H1 (cell line): ENCODE data around the gene SIRT3. TPM values are rescaled to one million over a fixed set of nuclear protein-coding genes. Genes with fewer than 3 reads are reported as not detected.

ENCODE experiments used
- CTCF ChIA-PET: fragments of 300-600 bp; sonication (Branson Sonifier 250); formaldehyde crosslinking; loops from one replicate; lab custom pipeline; 2021; ENCODE audit not compliant: partially characterized antibody; lab: Charles Lee
- POLR2A ChIA-PET: fragments of 300-600 bp; sonication (Branson Sonifier 250); formaldehyde crosslinking; loops from one replicate; lab custom pipeline; 2021; ENCODE audit warnings: inconsistent platforms; ENCODE audit not compliant: partially characterized antibody; lab: Charles Lee
- DNase-seq, 2 experiments: peaks; one replicate each; pipeline versions ENCODE4 v3.0.0 to v3.0.0-alpha.2; 2010 to 2022; ENCODE audit warnings: low spot score in 2 of 2, low read depth in 1 of 2, mixed read lengths in 1 of 2
- FAIRE-seq: peaks from 2 replicates; lab custom pipeline; 2011; peaks lifted over from hg19 to GRCh38; lab: Jason Lieb, UNC
- H2AFZ ChIP-seq: 2 replicates; pipeline ENCODE4 v1.8.1; 2012; ENCODE audit warnings: low read length, inconsistent platforms
- H2AK5ac ChIP-seq: 2 replicates; pipeline ENCODE4 v1.6.1; 2013; ENCODE audit warnings: low read depth, low read length
- H2BK120ac ChIP-seq: replicated peaks from 2 replicates; pipeline ENCODE3; 2013; ENCODE audit warnings: low read depth, low read length, inconsistent platforms
- H2BK12ac ChIP-seq: 2 replicates; pipeline ENCODE4 v1.6.1; 2013; ENCODE audit warnings: low read depth, low read length
- H2BK15ac ChIP-seq: 2 replicates; pipeline ENCODE4 v1.6.1; 2013; ENCODE audit warnings: low read length
- H2BK20ac ChIP-seq: 2 replicates; pipeline ENCODE4 v1.6.1; 2013; ENCODE audit warnings: low read length
- H2BK5ac ChIP-seq: 2 replicates; pipeline ENCODE4 v1.6.1; 2013; ENCODE audit warnings: low read depth, low read length
- H3K14ac ChIP-seq: 2 replicates; pipeline ENCODE4 v1.6.1; 2013; ENCODE audit warnings: inconsistent platforms; ENCODE audit not compliant: insufficient read length
- H3K18ac ChIP-seq: 2 replicates; pipeline ENCODE4 v1.6.1; 2013; ENCODE audit warnings: low read length; ENCODE audit errors: extremely low read depth
- H3K23ac ChIP-seq: 2 replicates; pipeline ENCODE4 v1.6.1; 2013; ENCODE audit warnings: inconsistent platforms; ENCODE audit not compliant: insufficient read length
- H3K23me2 ChIP-seq: 2 replicates; pipeline ENCODE4 v1.6.1; 2013; ENCODE audit warnings: low read depth, low read length
- H3K27ac ChIP-seq: 2 replicates; pipeline ENCODE4 v1.6.1; 2011; ENCODE audit warnings: low read depth, low read length, inconsistent platforms
- H3K27me3 ChIP-seq, 4 experiments: replicated peaks in 1 of 4; 1 replicate in 1 of 4; 2 replicates in 3 of 4; pipeline versions ENCODE4 v1.6.1 to v1.8.1; 2011 to 2013; ENCODE audit warnings: low read length in 3 of 4, mild to moderate bottlenecking in 3 of 4, inconsistent platforms in 2 of 4, mixed read lengths in 2 of 4, moderate library complexity in 1 of 4; ENCODE audit not compliant: control insufficient read depth in 3 of 4, insufficient read depth in 3 of 4; ENCODE audit errors: extremely low read depth in 1 of 4
- H3K36me3 ChIP-seq, 4 experiments: 2 replicates each; pipeline versions ENCODE4 v1.6.1 to v1.8.1; 2011 to 2013; ENCODE audit warnings: mild to moderate bottlenecking in 4 of 4, low read length in 3 of 4, moderate library complexity in 2 of 4, control low read depth in 1 of 4, inconsistent platforms in 1 of 4; ENCODE audit not compliant: insufficient read depth in 4 of 4, control insufficient read depth in 2 of 4
- H3K4ac ChIP-seq: replicated peaks from 2 replicates; pipeline ENCODE3; 2013; ENCODE audit warnings: low read length, low read depth, mixed read lengths, inconsistent platforms; ENCODE audit not compliant: insufficient read length
- H3K4me1 ChIP-seq, 4 experiments: replicated peaks in 1 of 4; 1 replicate in 1 of 4; 2 replicates in 3 of 4; pipeline versions ENCODE4 v1.6.1 to v1.8.1; 2011 to 2013; ENCODE audit warnings: low read length in 3 of 4, inconsistent platforms in 2 of 4, mixed read lengths in 1 of 4; ENCODE audit not compliant: insufficient read depth in 4 of 4, control insufficient read depth in 3 of 4
- H3K4me2 ChIP-seq, 2 experiments: 2 replicates each; pipeline versions ENCODE4 v1.6.1 to v1.8.1; 2011 to 2013; ENCODE audit warnings: low read depth in 2 of 2, low read length in 2 of 2, control low read depth in 1 of 2, inconsistent platforms in 1 of 2, mild to moderate bottlenecking in 1 of 2; ENCODE audit not compliant: insufficient read depth in 1 of 2
- H3K4me3 ChIP-seq, 4 experiments: fragments of 200-600, 300-600 bp in 1 of 4; sonication (generic), shearing (Covaris generic), sonication (Bioruptor Twin) in 1 of 4; 2 replicates each; pipeline versions ENCODE4 v1.5.1 to v1.8.1; 2011 to 2016; ENCODE audit warnings: low read length in 4 of 4, low read depth in 3 of 4, control low read depth in 2 of 4, inconsistent platforms in 2 of 4, mild to moderate bottlenecking in 2 of 4, mixed read lengths in 1 of 4, moderate library complexity in 1 of 4; ENCODE audit not compliant: insufficient read depth in 2 of 4; ENCODE audit errors: extremely low read depth in 1 of 4
- H3K56ac ChIP-seq: replicated peaks from 2 replicates; pipeline ENCODE3; 2013; ENCODE audit warnings: low read depth, mild to moderate bottlenecking, mixed read lengths, low read length, inconsistent platforms; ENCODE audit not compliant: insufficient read length
- H3K79me1 ChIP-seq: 2 replicates; pipeline ENCODE4 v1.6.1; 2013; ENCODE audit warnings: low read depth, low read length, control low read depth
- H3K79me2 ChIP-seq, 2 experiments: 2 replicates each; pipeline versions ENCODE4 v1.6.1 to v1.8.1; 2012 to 2013; ENCODE audit warnings: low read length in 2 of 2, mild to moderate bottlenecking in 2 of 2, inconsistent platforms in 1 of 2; ENCODE audit not compliant: insufficient read depth in 2 of 2, control insufficient read depth in 1 of 2
- H3K9ac ChIP-seq, 4 experiments: replicated peaks in 1 of 4; 1 replicate in 1 of 4; 2 replicates in 3 of 4; pipeline versions ENCODE4 v1.6.1 to v1.8.1; 2011 to 2013; ENCODE audit warnings: low read depth in 3 of 4, low read length in 3 of 4, control low read depth in 2 of 4, mild to moderate bottlenecking in 2 of 4, moderate library complexity in 2 of 4, inconsistent platforms in 1 of 4; ENCODE audit errors: extremely low read depth in 1 of 4
- H3K9me3 ChIP-seq, 2 experiments: 2 replicates each; pipeline versions ENCODE4 v1.6.1 to v1.8.1; 2012 to 2013; ENCODE audit warnings: mild to moderate bottlenecking in 2 of 2, moderate library complexity in 2 of 2, control low read depth in 1 of 2, inconsistent platforms in 1 of 2, low read depth in 1 of 2, low read length in 1 of 2, mixed read lengths in 1 of 2; ENCODE audit not compliant: insufficient read depth in 2 of 2
- H4K20me1 ChIP-seq, 2 experiments: replicated peaks in 1 of 2; 2 replicates each; pipeline versions ENCODE3 to v1.8.1; 2011 to 2013; ENCODE audit warnings: inconsistent platforms in 2 of 2, low read length in 2 of 2, mild to moderate bottlenecking in 1 of 2; ENCODE audit not compliant: insufficient read depth in 2 of 2, control insufficient read depth in 1 of 2
- H4K5ac ChIP-seq: 2 replicates; pipeline ENCODE4 v1.6.1; 2013; ENCODE audit warnings: low read length, low read depth, mixed read lengths, inconsistent platforms; ENCODE audit not compliant: insufficient read length
- H4K8ac ChIP-seq: 2 replicates; pipeline ENCODE4 v1.8.0; 2013; ENCODE audit warnings: mild to moderate bottlenecking, moderate library complexity, low read length, inconsistent platforms; ENCODE audit not compliant: insufficient read depth; ENCODE audit errors: extremely low read depth
- H4K91ac ChIP-seq: replicated peaks from 2 replicates; pipeline ENCODE3; 2013; ENCODE audit warnings: low read length, mixed read lengths, inconsistent platforms; ENCODE audit not compliant: insufficient read length
- GABPA ChIP-seq: IDR thresholded peaks from 2 replicates; pipeline ENCODE4 v1.6.1; 2011; ENCODE audit warnings: mild to moderate bottlenecking, low read length, moderate library complexity, borderline replicate concordance; ENCODE audit not compliant: insufficient read depth
- GTF2F1 ChIP-seq: IDR thresholded peaks from 2 replicates; pipeline ENCODE4 v1.6.1; 2012; ENCODE audit warnings: low read depth, low read length, improper control_type of control experiment, borderline replicate concordance
- KDM1A ChIP-seq: fragments of 200-600, 300-600 bp; sonication (generic); IDR thresholded peaks from 2 replicates; pipeline ENCODE4 v1.7.1; 2016; ENCODE audit warnings: mild to moderate bottlenecking, low read length, borderline replicate concordance
- POLR2AphosphoS5 ChIP-seq: IDR thresholded peaks from 2 replicates; pipeline ENCODE4 v1.6.1; 2011; ENCODE audit warnings: low read depth, low read length
- POU5F1 ChIP-seq: IDR thresholded peaks from 2 replicates; pipeline ENCODE4 v1.6.1; 2011; ENCODE audit warnings: low read depth, mild to moderate bottlenecking, low read length, moderate library complexity
- SRF ChIP-seq: IDR thresholded peaks from 2 replicates; pipeline ENCODE4 v1.6.1; 2011; ENCODE audit warnings: mild to moderate bottlenecking, low read depth, low read length, moderate library complexity
- YY1 ChIP-seq: IDR thresholded peaks from 2 replicates; pipeline ENCODE4 v1.6.1; 2011; ENCODE audit warnings: low read depth, mild to moderate bottlenecking, low read length
- WGBS, 2 experiments: shearing (Covaris generic) in 1 of 2; methylation state at CpG; one replicate each; pipeline versions ENCODE4 v1.1.6 to v1.1.7; 2013 to 2015; ENCODE audit warnings: low lambda C conversion rate in 2 of 2, mixed read lengths in 2 of 2, inconsistent platforms in 1 of 2, low coverage in 1 of 2, missing lambda C conversion rate in 1 of 2; ENCODE audit not compliant: insufficient replicate concordance in 2 of 2, insufficient coverage in 1 of 2, insufficient read length in 1 of 2; ENCODE audit errors: extremely low coverage in 1 of 2, missing lambda C conversion rate in 1 of 2; 5-methylcytosine and 5-hydroxymethylcytosine counted together
- polyA plus RNA-seq, 7 experiments: library from polyadenylated mRNA; depleted of rRNA in 3 of 7; stranded (reverse) in 5 of 7; unstranded in 2 of 7; fragments of >200 nt in 5 of 7; fragments of 200-250 nt in 2 of 7; gene quantifications; 1 replicate in 5 of 7; 2 replicates in 1 of 7; 4 replicates in 1 of 7; pipeline versions ENCODE4 v1.2.1 to v1.2.3, GENCODE V29; 2011 to 2013; ENCODE audit warnings: missing spikeins in 2 of 7, mixed read lengths in 2 of 7
- total RNA-seq: library from RNA; stranded (reverse); fragmentation: NEBNext Ultra II Directional; extraction: Animal tissue kit (Norgen Biotek cat#: 25700); gene quantifications from 2 replicates; pipeline ENCODE4 v1.2.1, GENCODE V29; 2021
- TF ChIP-seq, protein P1 (sequence below): IDR thresholded peaks from 2 replicates; pipeline ENCODE4 v1.6.1; 2011; ENCODE audit warnings: low read length, improper control_type of control experiment
- TF ChIP-seq, protein P2 (sequence below), 3 experiments: IDR thresholded peaks; 1 replicate in 2 of 3; 2 replicates in 1 of 3; pipeline versions ENCODE4 v1.5.1 to v1.6.1; 2011; ENCODE audit warnings: low read length in 3 of 3, mild to moderate bottlenecking in 3 of 3, inconsistent platforms in 2 of 3, low read depth in 1 of 3, moderate library complexity in 1 of 3; ENCODE audit not compliant: insufficient read depth in 1 of 3; ENCODE audit errors: control extremely low read depth in 1 of 3

Gene SIRT3
- total and polyA plus RNA-seq, 2 of the 8 experiments (the other 6 are each of a cell fraction or from before 2014, with no cell fraction given) = 14.3 to 21.6 TPM

DNA sequence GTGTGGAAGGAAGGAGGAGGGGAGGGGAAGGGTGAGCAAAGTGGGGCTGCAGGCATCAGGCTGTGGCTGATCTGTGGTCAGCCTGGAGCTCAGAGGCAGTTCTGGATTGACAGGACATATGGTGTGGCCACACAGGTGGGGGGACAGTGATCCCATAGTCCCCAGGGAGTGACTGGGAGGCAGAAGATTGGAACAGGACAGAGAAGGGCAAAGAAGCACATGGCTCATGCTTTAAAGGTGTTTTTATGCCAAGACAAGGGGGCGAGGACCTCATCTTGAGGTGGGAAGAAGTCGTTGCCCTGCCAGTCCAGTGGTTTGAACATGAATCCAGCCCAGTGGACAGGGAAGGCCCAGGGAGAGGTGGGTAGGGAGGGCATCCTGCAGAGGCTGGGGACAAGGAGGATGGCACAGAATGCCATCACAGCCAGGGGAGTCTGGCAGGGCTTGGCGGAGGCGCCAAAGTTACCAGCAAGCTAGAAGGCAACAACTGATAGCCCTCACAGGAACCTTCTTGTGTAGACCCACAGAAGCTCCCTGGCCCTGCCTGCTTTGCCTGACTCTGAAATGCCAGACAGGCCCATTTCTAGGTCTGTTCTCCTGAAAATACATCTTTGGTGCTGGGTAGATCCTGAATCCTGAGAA is 32.1 kb downstream of the SIRT3 start:
- no peak overlapping the region for H3K4ac ChIP-seq
- WGBS, 2 experiments = 78% methylated on average over 4 of the region's 4 CpGs; no CpG with 5 or more reads in 1 of the 2 experiments
- H2BK5ac ChIP-seq = no peak overlapping the region
- H2BK15ac ChIP-seq = no peak overlapping the region
- ChIA-PET CTCF (interaction anchor here (0.6 to 1.3 kb wide), 3 partner anchors 34 to 158 kb away, joined by 3 to 5 read pairs (median 4); no protein-coding TSS in a partner anchor), POLR2A (no interaction called here)
- H3K9me3 ChIP-seq = no peaks in the 10 kb centered on the region
- H2BK20ac ChIP-seq = no peak overlapping the region
- H4K91ac ChIP-seq = no peak overlapping the region
- H3K14ac ChIP-seq = no peak overlapping the region
- no peak overlapping the region for H3K9ac ChIP-seq
- no peak overlapping the region for H3K4me3 ChIP-seq
- no peak overlapping the region for H3K4me2 ChIP-seq
- no peak overlapping the region for H3K23ac ChIP-seq
- H3K79me2 ChIP-seq = peaks cover 0 to 14% of the 10 kb centered on the region in 2 experiments; a peak in 3 of 4 replicates
- no peak overlapping the region for H3K18ac ChIP-seq
- peaks cover 0 to 10% (median 3%) of the 10 kb centered on the region in 4 experiments; a peak in 6 of 8 replicates for H3K36me3 ChIP-seq
- no peak for FAIRE-seq
- no peaks in the 10 kb centered on the region for H3K27me3 ChIP-seq
- peaks cover 20% of the 10 kb centered on the region for H3K23me2 ChIP-seq
- peaks cover 0 to 13% (median 3%) of the 10 kb centered on the region in 4 experiments; a peak in 5 of 7 replicates for H3K4me1 ChIP-seq
- H2BK120ac ChIP-seq = no peak overlapping the region
- peaks cover 0 to 27% of the 10 kb centered on the region in 2 experiments for H4K20me1 ChIP-seq
- H2AFZ ChIP-seq = no peak overlapping the region
- H3K56ac ChIP-seq = no peak overlapping the region
- H2BK12ac ChIP-seq = no peak overlapping the region
- peaks cover 6% of the 10 kb centered on the region for H3K79me1 ChIP-seq
- H4K5ac ChIP-seq = no peak overlapping the region
- no peak overlapping the region for H4K8ac ChIP-seq
- H3K27ac ChIP-seq = no peak overlapping the region
- no peak overlapping the region for H2AK5ac ChIP-seq
- DNase-seq = peak in 1 of 2 experiments; percentile 26
- TF ChIP-seq, protein P1, sequence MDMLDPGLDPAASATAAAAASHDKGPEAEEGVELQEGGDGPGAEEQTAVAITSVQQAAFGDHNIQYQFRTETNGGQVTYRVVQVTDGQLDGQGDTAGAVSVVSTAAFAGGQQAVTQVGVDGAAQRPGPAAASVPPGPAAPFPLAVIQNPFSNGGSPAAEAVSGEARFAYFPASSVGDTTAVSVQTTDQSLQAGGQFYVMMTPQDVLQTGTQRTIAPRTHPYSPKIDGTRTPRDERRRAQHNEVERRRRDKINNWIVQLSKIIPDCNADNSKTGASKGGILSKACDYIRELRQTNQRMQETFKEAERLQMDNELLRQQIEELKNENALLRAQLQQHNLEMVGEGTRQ = no peak
- TF ChIP-seq KDM1A = no peak
- no peak for TF ChIP-seq YY1
- no peak for TF ChIP-seq GTF2F1
- TF ChIP-seq GABPA = no peak
- TF ChIP-seq, protein P2, sequence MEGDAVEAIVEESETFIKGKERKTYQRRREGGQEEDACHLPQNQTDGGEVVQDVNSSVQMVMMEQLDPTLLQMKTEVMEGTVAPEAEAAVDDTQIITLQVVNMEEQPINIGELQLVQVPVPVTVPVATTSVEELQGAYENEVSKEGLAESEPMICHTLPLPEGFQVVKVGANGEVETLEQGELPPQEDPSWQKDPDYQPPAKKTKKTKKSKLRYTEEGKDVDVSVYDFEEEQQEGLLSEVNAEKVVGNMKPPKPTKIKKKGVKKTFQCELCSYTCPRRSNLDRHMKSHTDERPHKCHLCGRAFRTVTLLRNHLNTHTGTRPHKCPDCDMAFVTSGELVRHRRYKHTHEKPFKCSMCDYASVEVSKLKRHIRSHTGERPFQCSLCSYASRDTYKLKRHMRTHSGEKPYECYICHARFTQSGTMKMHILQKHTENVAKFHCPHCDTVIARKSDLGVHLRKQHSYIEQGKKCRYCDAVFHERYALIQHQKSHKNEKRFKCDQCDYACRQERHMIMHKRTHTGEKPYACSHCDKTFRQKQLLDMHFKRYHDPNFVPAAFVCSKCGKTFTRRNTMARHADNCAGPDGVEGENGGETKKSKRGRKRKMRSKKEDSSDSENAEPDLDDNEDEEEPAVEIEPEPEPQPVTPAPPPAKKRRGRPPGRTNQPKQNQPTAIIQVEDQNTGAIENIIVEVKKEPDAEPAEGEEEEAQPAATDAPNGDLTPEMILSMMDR (IDR thresholded peaks at IDR 0.05; ENCODE audit: control extremely low read depth in 1 of 3, insufficient read depth in 1 of 3, low read depth in 1 of 3, low read length in 3 of 3) = no peak
- TF ChIP-seq POU5F1 = no peak
- no peak for TF ChIP-seq POLR2AphosphoS5
- no peak for TF ChIP-seq SRF
